ENCODE results near the gene IPO4. TPM values are rescaled to one million over a fixed set of nuclear protein-coding genes. Genes with fewer than 3 reads are reported as not detected.

IPO4 gene
- total RNA-seq, 2 experiments from 2014 or later, result 98.4 to 102 TPM

- H3K27me3 Mint-ChIP-seq, result no peaks in the 10 kb centered on the region
- intact Hi-C loops (cut with micrococcal nuclease), result no loop called here
These were observed 6.2 kb upstream of the IPO4 start for GRCh38 chr14:24194873-24195185.

GRCh38 chr14:24194186-24194872, 5.7 kb upstream of the IPO4 start:
- peaks cover 45% of the 10 kb centered on the region for H3K36me3 Mint-ChIP-seq (ENCODE audit: low read depth)
- intact Hi-C loops (cut with micrococcal nuclease), result no loop called here
- ATAC-seq (no peak), DNase-seq (no peak)
- TF ChIP-seq CTCF (IDR thresholded peaks at IDR 0.05), result no peak
- ChIA-PET POLR2A (interaction anchor here (0.9 to 4.1 kb wide), 20 partner anchors 8 to 236 kb away, joined by 3 to 58 read pairs (median 4); partner anchors contain the start of genes CBLN3, CHMP4A, DHRS1 and EMC9), CTCF (interaction anchor here (1.0 to 3.8 kb wide), 6 partner anchors 9 to 114 kb away, joined by 3 to 15 read pairs (median 9); partner anchors contain the start of genes CIDEB, IRF9 and RABGGTA)
- H3K27ac Mint-ChIP-seq, result peak overlapping the region; percentile 98
- peaks cover 4% of the 10 kb centered on the region for H3K9me3 Mint-ChIP-seq
- peaks cover 51% of the 10 kb centered on the region for H3K4me1 Mint-ChIP-seq (ENCODE audit: low read depth)
- no peaks in the 10 kb centered on the region for H3K27me3 Mint-ChIP-seq
- H3K4me3 Mint-ChIP-seq, result peak overlapping the region; percentile 95

More at GRCh38 chr14:24194873-24195185, 6.2 kb upstream of the IPO4 start:
- Mint-ChIP-seq H3K36me3 (ENCODE audit: low read depth) (peaks cover 49% of the 10 kb centered on the region), H3K4me1 (ENCODE audit: low read depth) (peaks cover 51% of the 10 kb centered on the region), H3K9me3 (peaks cover 4% of the 10 kb centered on the region), H3K27ac (peak overlapping the region; percentile 98), H3K4me3 (peak overlapping the region; percentile 95)
- ChIA-PET CTCF (interaction anchor here (1.0 to 3.8 kb wide), 6 partner anchors 9 to 113 kb away, joined by 3 to 15 read pairs (median 9); partner anchors contain the start of genes CIDEB, DHRS1, IRF9 and NOP9), POLR2A (interaction anchor here (0.9 to 4.1 kb wide), 20 partner anchors 9 to 235 kb away, joined by 3 to 58 read pairs (median 6); partner anchors contain the start of genes CBLN3, CHMP4A, DHRS1 and EMC9)
- no peak for ATAC-seq
- no peak for TF ChIP-seq CTCF (IDR thresholded peaks at IDR 0.05)
- DNase-seq, result no peak

- Mint-ChIP-seq H3K36me3 (ENCODE audit: low read depth) (peaks cover 38% of the 10 kb centered on the region), H3K9me3 (no peaks in the 10 kb centered on the region), H3K27me3 (no peaks in the 10 kb centered on the region), H3K4me3 (no peak overlapping the region), H3K4me1 (ENCODE audit: low read depth) (peaks cover 47% of the 10 kb centered on the region), H3K27ac (no peak overlapping the region)
- ChIA-PET POLR2A (interaction anchor here (1.2 to 2.1 kb wide), 3 partner anchors 47 to 98 kb away, joined by 4 to 5 read pairs (median 4); partner anchors contain the start of gene PSME2), CTCF (interaction anchor here (3.8 kb wide), 1 partner anchor 32 kb away, joined by 15 read pairs; the partner anchor contains the start of gene IRF9)
- no peak for TF ChIP-seq CTCF (IDR thresholded peaks at IDR 0.05)
- DNase-seq, result no peak
- intact Hi-C loops (cut with micrococcal nuclease), result no loop called here
- no peak for ATAC-seq
These were observed 4.3 kb upstream of the IPO4 start for GRCh38 chr14:24192933-24193332.

- POLR2A ChIA-PET, result interaction anchor here (0.8 to 13.4 kb wide), 3 partner anchors 17 to 34 kb away, joined by 3 to 163 read pairs (median 3); partner anchors contain the start of gene REC8
- H3K4me1 Mint-ChIP-seq (ENCODE audit: low read depth), result peaks cover 53% of the 10 kb centered on the region
- H3K36me3 Mint-ChIP-seq (ENCODE audit: low read depth), result peaks cover 37% of the 10 kb centered on the region
- H3K27ac Mint-ChIP-seq, result peak overlapping the region; percentile 25
- H3K27me3 Mint-ChIP-seq, result no peaks in the 10 kb centered on the region
- CTCF ChIA-PET, result interaction anchor here (1.4 to 1.5 kb wide), 2 partner anchors 30 to 52 kb away, joined by 3 to 4 read pairs; partner anchors contain the start of genes IRF9 and TINF2
- no peaks in the 10 kb centered on the region for H3K9me3 Mint-ChIP-seq
- no peak for DNase-seq
- ATAC-seq, result no peak
- no peak for TF ChIP-seq CTCF (IDR thresholded peaks at IDR 0.05)
- no peak overlapping the region for H3K4me3 Mint-ChIP-seq
- intact Hi-C loops (cut with micrococcal nuclease), result no loop called here
These were observed 1.8 kb upstream of the IPO4 start for GRCh38 chr14:24190416-24190815.

Measured in activated CD8-positive, alpha-beta T cell treated with anti-CD3 and anti-CD28 coated beads for 36 hours (primary cell).